Inflammatory macrophage (primary cell): ENCODE measurements around the gene SLC38A9.
"Not testable (repeated sequence)": the region's sequence is repeated elsewhere in the genome, so short reads cannot be mapped to it uniquely, and the experiment has no call there.

Experiments
- DNase-seq, 2 donors: peaks; one replicate each; pipeline ENCODE4 v3.0.0-alpha.2; 2020 to 2022

Gene SLC38A9

DNA sequence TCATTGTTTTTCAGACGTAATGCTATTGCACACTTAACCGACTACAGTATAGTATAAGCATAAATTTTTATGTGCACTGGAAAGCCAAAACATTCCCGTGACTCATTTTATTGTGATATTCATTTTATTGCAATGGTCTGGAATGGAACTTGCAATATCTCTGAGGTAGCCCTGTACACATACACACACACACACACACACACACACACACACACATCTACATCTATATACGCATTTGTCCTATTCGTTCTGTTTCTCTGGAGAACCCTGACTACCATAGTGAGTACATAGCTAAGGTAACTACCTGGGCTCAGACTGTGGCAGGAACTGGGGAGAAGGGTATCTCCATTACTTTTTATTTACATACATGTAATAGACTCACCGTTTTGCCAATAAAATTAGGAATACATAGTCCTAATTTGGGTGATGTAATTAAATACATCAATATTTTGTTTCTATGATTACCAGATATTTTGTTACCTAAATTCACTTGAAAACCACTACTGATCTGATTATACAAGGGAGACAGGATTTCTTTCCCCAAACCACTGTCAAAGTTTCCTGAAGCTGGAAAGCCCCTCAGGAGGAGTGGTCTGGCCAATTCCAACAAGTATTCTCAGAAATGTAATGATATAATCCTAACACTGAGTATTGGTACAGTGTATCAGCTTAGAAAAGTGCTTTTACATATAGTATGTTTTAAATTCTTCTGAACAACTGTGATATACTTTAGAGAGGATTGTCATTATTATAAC, 103.4 kb downstream of the SLC38A9 start:
- no peak for DNase-seq

DNA sequence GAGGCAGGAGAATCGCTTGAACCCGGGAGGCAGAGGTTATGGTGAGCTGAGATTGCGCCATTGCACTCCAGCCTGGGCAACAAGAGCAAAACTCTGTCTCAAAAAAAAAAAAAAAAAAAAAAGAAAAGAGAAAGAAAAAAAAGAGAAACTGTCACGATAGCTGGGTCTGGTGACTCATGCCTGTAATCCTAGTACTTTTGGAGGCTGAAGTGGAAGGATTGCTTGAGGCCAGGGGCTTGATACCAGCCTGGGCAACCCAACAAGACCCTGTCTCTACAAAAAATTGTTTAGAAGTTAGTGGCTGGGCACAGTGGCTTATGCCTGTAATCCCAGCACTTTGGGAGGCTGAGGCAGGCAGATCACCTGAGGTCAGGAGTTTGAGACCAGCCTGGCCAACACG, 104.8 kb downstream of the SLC38A9 start:
- DNase-seq, result not testable (repeated sequence)

DNA sequence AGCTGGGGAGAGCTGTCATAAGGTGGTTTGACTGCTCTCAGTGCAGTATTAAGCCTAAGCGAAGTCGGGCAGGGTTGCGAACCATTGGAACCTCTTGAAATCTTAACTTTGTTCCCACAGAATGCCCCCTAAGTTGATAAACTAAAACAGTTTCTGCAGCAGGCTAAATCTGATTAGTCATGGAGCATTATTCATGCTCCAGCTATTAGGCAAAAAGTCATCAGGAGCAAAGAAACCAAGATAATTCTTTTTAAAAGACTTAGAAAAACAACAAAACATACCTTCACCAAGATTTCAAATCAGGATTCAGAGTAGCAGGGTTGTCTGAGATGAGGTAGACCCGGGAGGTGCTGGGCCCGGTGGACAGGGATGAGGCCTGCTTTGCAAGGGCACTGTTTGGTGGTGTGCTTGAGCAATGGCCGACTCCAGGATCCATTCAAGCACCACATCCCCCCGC, 107.5 kb downstream of the SLC38A9 start:
- DNase-seq, result no peak

DNA sequence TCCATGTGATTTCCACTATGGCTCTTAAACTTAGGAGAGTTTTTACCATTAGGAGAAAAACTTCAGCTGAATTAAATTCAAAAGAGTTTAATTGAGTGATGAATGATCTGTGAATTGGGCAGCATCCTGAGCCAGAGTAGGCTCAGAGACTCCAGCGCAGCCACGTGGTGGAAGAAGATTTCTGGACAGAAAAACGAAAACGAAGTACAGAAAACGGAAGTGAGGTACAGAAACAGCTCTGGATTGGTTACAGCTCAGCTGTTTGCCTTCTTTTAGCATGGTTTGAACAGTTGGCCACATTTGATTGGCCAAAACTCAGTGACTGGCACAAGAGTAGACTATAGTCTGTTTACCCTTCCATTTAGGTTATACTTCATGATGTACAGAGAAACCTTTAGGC, 108.2 kb downstream of the SLC38A9 start:
- no peak for DNase-seq

DNA sequence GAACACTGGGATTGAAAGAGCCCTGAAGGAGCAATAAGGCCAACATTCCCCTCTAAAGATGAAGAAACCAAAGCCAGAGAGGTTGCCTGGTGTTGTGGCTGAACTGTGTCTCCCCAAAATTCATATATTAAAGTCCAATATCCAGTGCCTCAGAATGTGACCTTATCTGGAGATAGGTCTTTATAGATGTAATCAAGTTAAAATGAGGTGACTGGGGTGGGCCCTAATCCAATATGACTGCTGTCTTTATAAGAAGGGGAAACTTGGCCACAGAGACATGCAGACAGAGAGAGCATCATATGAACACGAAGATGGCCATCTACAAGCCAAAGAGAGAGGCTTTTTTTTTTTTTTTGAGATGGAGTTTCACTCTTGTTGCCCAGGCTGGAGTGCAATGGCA, 110.5 kb downstream of the SLC38A9 start:
- no peak for DNase-seq

DNA sequence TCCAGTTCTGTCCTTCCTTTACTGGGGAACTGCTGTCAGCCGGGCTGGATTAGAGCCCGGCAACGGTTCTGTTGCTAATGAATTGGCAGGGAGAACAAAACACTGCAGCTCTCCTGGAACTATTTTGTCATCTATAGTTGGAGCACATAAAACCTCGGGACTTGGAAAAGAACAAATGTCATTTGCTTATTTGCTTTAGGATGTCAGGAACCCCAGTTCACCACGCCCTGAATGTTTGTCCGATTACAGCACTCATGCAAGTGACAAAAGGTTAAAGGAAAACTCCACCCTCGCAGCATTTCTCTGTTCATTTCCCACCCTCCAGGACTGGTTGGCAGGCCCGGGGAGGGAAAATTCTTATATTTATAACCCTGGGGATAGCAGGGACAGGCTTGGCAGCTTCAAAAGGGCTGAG, 110.9 kb downstream of the SLC38A9 start:
- DNase-seq, result peak in 1 of 2 donors; percentile 14

DNA sequence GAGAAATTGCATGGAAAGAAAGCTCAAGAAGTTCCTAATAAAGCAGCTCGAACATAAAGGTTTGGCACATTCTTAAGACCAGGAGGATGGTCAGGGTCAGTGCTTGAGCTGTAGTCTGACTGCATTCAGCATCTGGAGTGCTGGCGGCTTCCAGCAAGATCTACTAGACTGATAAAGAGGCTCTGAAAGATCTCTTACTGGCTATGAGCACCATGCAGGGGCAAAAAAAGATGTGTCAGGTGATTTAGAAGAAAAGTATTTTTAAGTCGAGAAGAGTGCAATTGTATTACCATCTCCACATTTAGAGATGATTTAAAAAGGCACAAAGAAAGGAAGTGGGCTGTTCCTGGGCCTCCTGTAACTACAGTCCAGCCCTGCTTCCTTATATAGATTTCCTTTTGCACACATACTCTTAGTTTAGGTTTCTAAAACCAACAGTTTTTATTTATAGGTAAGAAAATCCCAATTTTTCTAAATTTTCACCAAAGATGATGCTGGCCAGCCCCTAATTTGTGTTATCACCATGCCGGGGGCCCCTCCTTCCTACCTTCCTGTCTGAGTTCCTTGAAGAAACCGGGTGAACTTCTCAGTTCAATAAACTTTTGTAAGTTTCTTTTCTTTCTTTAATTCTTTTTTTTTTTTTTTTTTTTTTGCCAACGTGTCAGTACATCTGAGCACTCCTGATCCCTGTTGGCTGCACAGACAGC, 111.5 kb downstream of the SLC38A9 start:
- DNase-seq, result peak; percentile 9 to 19

DNA sequence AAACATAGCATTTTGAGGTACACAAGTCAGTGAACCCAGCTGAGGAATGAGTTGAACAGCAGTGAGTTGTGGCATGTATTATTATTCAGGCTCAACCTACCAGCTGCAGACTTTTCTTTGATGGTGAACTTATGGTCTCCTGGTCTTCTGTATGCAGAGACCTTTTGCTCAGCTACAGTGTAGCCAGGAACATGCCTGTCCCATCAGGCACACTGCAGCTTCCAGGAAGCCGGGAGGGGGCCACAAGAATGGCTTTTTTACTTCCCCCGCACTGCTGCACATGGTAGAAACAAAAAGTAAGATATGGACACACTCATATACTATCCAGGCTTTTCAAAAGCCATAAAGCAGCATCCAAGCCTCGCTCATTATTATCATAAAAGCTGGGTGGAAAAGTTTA, 112.0 kb downstream of the SLC38A9 start:
- DNase-seq, result no peak

DNA sequence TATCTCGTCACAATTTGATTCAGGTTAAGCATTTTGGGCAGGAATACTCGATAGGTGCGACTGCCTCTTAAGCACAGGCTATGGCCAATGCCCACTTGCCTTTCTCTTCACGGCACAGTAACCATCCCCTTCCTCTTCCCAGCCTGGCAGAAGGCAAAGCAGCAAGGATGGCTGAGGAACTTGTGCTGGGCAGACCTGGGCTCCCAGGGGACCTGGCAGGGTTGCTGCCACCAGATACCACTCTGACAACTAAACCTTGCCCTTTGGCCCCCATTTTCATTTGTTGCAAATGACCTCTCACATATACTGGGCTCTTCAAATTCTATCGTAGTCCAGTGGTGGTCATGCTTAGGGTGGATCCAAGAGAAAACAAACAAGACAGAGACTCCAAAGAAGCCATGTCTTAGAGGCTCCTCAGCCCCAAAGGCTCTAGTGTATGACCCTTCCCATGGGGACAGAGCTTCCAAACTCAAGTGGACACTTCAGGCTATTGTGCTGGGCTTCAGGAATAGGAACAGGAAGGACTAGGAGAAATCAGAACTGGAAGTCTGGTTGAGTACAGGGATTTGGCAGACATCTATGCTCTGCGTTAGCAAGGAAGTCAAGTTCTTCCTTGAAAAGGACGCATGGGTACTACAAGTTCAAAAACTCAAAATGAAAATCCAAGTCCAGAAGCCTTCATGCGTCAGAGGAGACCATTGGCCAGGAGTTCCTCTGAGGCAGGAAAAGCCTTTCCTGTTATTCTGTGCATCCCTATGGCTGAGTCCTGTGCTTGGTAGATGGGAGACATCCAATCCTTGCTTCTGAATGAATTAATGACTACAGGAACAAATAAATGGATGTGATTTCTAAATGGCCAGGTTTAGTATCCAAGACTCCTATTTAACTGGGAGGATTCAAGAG, 112.7 kb downstream of the SLC38A9 start:
- DNase-seq, result no peak

DNA sequence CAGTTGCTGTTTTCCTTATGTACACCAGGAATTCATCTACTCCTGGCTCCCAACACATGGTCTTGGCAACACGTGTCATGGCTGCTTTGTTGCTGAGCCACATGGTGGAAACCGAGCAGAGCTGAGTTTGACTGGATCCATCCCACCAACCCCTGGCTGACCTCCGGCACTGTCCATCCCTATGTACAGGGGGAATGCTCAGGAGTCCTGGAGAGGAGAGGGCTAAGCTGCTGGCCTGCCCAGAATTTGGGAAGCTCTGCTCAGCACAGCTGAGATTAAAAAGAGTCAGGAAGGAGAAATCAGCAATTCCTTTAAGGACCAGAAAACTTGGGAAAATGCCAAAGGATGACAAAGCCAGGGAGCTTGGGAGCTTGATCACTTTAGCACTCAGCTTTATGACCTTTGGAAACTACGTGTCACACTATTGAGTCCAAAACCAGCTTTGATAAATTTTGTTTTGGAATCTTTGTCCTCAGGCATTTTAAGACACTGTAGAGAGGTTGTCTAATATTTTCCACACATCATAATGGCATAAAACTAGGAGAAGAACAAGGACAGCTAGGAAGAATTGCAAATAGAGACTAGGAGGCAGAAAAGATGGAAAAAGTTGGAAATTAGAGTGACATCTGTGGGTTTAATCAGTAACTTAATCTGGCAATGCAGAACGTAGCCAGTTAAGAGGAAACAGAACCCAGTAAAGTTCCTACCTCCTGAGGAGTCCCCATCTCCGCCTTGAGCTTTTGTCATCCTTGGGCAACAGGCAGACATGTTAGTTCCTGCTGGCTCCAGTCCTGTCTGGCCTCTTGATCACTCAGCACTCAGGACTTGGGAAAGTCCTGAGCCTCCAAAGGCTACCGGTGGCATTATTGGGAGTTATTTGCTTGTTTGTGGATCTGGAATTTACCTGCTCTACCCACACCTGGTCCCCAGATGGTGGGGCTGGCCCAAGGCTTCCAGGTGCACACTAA, 114.8 kb downstream of the SLC38A9 start:
- peak; percentile 41 to 48 for DNase-seq

DNA sequence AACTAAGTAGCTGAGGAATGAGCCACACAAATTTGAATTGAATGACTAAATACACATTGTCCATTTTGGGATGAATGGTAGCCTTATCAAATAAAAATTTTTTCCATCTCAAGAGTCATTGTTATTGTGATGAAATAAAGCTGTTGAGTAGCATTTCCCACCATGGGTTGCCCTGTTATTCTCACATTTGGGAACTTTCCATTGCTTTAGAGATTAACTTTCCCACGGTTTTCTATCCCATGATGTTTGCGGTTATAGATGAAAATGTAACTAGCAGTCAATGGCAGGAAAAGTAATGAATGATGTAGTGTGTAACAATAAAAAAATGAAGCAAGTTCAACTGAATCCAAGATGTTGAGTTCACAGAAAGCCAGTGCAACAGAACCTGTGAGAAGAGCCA, 117.5 kb downstream of the SLC38A9 start:
- no peak for DNase-seq

DNA sequence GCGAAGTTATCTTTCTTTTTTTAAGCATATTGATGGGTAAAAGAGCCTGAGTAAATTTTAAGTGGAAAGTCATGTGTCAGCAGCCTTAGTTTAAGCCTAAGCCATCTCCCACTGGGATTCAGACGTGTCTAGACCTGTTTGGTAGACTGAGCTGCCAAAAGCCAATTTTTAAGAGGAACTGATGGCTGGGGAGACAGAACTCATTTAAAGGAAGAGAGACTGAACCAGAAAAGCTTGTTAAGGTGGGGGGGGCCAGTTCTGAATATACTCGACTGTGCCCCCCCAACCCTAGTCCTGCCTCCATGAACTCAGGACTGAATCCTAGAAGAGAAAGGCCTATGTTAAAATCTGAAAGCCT, 119.0 kb downstream of the SLC38A9 start:
- peak in 1 of 2 donors; percentile 6 for DNase-seq

DNA sequence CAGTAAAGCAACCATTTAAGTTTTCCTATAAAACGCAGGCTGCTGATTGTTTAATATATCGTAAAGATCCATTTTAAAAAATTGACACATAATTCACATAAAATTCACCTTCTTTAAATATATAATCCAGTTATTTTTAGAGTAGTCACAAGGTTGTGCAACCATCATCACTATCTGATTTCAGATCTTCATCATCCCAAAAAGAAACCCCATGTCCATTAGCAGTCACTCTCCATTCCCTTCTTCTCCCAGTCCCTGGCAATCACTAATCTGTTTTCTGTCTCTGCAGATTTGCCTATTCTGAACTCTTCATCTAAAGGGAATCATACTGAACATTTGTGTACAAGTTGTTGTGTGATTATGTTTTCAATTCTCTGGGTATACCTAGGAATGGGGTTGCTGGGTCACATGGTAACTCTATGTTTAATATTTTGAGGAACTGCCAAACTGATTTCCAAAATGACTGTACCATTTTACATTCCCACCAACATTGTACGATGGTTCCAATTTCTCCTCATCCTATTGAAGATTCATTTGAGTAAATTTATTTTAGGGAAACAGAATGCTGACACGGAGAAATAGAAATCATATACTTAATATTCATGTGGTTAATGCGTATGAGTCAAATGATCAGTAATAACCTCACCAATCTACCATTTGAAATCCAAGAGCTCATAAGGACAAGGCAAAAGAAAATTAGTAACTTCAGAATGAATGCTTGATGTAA, 119.6 kb downstream of the SLC38A9 start:
- DNase-seq, result no peak

DNA sequence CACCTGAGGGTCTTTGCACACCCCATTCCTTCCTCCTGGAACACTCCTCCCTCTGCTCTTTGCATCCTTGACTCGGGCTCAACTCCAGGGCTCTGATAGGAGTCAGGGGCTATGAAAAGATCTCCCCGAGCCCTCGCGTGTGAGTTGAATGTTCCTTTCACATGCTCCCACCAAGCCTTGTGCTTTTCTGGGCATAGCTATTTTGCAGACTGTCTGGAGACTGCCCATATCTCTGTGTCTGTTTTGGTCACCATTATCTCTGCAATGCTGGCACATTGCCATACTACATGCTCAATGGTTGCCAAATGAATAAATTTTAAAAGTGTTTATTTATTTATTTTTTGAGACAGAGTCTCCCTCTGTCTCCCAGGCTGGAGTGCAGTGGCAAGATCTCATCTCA, 120.4 kb downstream of the SLC38A9 start:
- DNase-seq, result no peak

DNA sequence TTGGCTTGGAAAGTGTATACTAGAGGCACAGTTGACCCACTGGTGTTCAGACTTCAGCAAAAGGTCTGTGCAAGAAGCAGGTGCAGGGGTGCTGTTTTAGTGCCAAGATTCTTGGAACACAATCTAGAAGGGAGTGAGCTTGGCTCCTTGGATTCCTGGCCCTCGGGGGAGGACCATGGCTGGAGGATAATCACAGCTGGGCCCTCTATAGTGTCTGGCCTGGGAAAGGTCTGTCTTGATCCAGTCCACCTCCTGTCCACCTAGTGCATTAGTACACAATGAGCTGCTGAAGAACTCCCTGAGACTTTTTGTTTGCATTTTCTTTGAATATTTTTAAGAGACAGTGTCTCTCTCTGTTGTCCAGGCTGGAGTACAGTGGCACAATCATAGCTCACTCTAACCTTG, 126.9 kb downstream of the SLC38A9 start:
- DNase-seq, result no peak

DNA sequence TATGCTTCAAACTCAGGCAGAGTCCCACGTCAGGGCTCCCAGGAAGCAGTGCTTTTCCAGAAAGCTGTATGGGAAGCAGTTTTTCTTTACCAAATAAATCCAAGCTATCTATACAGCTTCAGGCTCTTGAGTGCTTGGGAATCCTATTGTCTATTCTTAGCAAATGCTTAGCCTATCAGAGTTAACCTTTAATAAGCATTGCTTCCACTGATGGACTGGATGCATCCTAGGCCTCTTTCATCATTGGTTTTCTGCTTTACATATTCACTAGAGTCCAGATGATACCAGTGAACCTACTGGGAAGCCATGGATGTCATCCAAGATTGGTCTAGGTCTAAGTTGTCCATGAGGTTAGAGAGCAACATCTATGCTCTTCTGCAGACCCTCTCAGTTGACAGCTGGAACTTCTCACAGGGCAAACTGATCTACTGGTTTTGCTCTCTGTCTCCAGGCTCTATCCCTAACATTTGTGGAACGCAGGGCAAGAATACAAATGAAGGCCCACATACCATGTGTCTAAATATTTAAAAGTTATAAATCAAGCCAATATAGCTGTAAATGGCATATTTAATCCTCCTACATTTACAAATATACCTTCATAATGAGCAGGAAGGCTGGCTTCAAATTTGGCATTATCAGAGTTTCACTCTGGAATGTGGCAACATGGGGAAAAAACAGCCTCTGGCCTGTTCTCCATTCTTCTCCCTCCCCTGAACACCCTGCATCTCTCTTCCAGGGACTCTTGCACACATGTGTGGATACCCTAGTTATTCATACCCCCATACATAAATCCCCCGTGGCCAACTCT, 127.5 kb downstream of the SLC38A9 start:
- no peak for DNase-seq

DNA sequence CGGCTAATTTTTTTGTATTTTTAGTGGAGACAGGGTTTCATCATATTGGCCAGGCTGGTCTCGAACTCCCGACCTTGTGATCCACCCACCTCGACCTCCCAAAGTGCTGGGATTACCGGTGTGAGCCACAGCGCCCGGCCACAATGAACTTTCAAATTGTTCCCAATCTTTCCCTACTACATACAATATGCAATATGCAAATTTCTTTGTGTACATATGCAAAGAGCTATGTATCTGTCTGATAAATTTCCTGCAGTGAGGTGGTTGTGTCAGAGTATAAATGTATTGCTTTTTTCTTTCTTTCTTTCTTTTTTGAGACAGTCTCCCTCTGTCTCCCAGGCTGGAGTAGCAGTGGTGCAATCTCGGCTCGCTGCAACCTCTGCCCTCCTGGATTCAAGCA, 128.5 kb downstream of the SLC38A9 start:
- no peak for DNase-seq

DNA sequence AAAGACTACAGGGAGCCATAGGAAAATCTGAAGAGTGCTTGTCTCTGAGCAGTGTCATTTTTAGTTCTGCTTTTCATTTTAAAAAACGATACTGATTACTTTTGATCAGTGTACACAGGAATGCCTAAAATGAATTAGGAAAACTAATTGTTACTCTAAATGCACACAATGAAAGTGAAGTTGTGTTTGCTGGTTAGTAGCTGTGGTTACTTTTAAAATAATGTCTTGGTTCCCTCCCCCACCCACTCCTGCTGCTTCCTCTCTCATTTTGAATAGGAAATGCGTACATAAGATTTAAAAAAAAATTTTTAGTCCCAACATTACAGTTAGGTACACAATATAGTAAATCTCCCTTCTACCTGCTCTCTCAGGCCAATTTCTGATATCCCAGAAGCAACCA, 129.9 kb downstream of the SLC38A9 start:
- peak; percentile 33 to 40 for DNase-seq

DNA sequence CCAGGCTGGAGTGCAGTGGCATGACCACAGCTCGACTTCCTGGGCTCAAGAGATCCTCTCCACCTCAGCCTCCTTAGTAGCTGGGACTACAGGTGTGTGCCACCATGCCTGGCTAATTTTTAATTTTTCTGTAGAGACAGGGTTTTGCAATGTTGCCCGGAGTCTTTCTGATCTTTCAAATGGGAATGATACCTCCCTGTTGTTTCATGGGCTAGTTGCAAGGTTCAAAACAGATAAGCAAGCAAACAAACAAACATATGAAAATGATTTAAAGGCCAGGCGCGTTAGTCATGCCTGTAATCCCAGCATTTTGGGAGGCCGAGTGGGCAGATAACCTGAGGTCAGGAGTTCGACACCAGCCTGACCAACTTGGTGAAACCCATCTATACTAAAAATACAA, 132.1 kb downstream of the SLC38A9 start:
- DNase-seq, result no peak

DNA sequence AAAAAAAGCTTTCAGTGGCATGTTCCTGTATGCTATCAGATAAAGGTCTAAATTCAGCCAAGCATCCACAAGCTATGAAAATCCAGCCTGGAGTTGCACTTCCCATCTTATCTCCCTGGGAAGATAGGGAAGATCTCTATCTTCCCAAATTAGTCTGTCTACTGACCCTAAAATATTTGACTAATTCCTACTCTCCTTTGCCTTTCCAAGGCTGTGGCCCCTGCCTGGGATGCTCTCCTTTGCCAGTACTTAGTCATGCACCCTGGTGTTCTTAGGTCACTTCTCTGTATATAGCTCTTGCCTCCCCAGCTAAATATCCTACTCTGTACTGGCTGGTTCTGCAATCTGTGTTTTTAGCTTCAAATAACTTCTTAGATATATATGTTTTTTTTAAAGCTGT, 133.4 kb downstream of the SLC38A9 start:
- DNase-seq, result peak in 1 of 2 donors; percentile 9
